HS-27A (cell line): ENCODE results near the gene EIF3I.

Experiments
- DNase-seq: peaks from one replicate; pipeline ENCODE4 v3.0.0-alpha.2; 2012; ENCODE audit warnings: low read depth, missing footprints

Gene EIF3I

DNA sequence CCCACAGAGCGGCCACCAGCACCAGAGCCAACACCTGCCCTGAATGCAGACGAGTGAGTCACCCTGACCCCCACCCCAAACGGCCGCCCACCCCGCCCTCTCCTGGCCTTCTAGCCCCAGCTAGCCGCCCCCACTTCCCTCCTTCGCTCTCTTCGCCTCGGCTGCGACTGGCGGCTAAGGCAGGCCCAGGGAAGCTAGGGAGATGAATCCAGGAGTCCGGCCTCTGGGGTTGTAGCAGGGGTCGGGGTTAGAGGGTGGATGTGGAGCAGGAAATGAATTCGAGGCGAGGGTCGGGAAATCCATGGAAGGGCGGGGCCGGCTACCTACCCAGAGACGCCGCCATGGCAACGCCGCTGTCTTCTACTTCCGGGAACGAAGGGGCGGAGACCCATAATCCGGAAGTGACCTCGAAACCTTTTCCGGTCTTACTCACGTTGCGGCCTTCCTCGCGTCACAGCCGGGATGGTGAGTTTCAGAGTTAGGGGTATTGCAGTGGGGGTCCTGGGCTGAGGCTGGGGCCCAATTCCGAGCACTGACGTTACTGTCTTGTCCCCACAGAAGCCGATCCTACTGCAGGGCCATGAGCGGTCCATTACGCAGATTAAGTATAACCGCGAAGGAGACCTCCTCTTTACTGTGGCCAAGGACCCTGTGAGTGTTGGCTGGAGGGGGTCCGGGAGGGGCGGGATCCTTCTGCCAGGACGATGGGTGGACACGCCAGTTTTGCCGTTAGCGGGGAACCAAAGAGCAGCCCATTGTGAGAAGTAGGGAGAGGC, at the start of gene EIF3I, which contains the start of gene TMEM234:
TSS of gene EIF3I (plus strand) at position 428 of the 776 bp plus-strand sequence. CDS start at position 463, 35 bp downstream.
TSS of gene TMEM234 (minus strand) at position 374 of the 776 bp plus-strand sequence. CDS start at position 343, 31 bp downstream.
- DNase-seq: peak; percentile 77

- no peak for DNase-seq
Observed at GRCh38 chr1:32172621-32173245, 49.5 kb upstream of the EIF3I start.

GRCh38 chr1:32178380-32179192, 43.6 kb upstream of the EIF3I start:
- no peak for DNase-seq

- DNase-seq: no peak
Observed at GRCh38 chr1:32179193-32179442, 43.1 kb upstream of the EIF3I start.

GRCh38 chr1:32179443-32180185, 42.6 kb upstream of the EIF3I start, which contains the start of gene TXLNA:
Gene TXLNA, plus strand, starts transcription at chr1:32179675. Its CDS starts 671 bp downstream, at chr1:32180346.
- DNase-seq: peak; percentile 88

DNA sequence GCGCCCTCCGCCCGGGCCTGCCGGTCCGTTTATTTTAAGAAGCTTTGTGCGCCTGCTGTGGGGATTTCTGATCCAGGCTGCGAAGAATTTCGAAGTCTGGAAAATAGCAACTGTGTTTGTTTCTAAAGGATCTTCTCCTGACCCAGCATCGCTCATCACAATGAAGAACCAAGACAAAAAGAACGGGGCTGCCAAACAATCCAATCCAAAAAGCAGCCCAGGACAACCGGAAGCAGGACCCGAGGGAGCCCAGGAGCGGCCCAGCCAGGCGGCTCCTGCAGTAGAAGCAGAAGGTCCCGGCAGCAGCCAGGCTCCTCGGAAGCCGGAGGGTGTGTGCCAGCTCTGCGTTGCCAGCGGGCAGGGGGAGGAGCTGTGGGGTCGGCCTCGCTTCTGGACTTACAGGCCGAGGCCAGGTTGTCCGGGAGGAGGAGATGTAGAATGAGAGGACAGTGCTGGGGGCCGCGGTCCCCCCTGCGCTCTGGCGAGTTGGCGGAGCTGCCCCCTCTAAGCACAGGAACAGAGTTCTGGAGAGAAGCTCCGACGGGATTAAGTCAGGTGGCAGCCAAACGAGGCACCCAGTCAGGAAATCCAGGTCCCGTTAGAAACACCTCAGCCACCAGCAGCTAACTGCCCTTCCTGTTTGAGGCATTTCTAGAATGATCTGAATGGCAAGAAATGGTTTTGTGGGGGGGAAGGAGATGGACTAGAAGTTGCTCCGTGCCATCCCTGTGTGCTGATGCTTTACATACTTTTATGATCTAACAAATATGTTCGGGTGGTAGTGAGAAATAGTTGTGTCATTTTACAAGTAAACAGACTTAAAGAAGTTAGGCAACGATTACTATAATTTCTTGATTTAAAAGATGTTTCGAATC, 41.8 kb upstream of the EIF3I start:
- DNase-seq: no peak

DNA sequence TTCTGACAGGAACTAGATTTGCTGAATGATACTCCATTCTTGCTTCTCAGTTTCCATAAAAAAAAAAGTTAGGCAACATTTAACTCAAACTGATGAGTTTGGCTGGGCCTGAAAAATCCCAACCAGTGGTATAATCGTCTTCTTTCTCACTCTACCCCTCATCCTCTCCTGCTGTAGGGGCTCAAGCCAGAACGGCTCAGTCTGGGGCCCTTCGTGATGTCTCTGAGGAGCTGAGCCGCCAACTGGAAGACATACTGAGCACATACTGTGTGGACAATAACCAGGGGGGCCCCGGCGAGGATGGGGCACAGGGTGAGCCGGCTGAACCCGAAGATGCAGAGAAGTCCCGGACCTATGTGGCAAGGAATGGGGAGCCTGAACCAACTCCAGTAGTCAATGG, 41.1 kb upstream of the EIF3I start:
- DNase-seq: no peak

- DNase-seq: no peak
Observed at GRCh38 chr1:32181563-32181962, 40.6 kb upstream of the EIF3I start.

DNA sequence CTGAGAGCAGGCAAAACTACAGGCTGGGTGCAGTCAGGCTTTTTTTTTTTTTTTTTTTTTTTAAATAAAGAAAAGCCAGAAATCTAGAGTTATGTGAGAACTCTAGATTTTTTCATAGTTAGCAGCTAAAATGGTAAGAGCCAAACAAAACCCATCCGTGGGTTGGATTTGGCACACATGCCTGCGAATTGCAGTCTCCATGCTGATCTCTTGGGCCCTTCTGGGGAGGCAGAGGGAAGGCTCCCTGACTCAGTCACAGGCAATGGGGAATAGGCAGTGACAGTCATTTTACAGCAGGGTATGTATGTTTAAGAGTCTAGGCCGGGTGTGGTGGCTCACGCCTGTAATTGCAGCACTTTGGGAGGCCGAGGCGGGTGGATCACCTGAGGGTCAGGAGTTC, 40.1 kb upstream of the EIF3I start:
- no peak for DNase-seq

- DNase-seq: no peak
Observed at GRCh38 chr1:32184650-32185049, 37.6 kb upstream of the EIF3I start.

DNA sequence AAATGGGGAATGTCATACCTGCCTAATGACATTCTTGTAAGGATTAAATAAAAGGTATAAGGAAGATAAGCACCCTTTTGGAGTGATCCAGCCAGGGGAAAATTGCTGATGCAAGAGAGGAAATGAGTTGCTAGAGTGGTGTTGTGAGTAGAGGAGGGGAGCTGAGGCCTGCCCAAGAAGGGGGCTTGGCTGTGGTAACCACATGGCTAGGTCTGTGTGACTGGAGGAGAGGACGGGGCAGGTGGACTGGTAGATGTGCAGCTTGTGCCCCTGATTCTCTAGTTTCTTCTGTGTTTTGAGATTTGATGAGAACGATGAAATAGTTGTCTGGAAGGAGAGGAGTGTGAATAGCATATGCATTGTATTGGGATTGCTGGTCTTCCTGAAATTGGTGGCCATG, 36.1 kb upstream of the EIF3I start:
- DNase-seq: no peak

DNA sequence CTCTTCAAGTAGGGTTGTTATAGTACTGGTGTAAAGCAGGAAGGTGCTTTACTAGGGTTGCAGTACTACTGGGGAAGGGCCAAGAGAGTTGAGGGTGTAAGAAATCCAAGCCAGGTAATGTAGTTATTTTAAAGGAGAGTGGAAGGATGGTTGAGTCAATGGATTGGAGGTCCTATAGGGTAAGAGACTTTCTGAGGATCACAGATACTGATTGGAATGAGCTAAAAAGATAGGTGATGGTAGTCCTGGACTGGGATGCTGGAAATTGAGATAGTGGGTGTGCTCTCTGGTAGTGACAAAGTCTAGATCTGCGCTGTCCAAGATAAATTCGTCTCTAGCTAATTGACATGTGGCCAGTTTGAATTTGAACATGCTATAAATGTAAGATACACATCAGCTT, 35.7 kb upstream of the EIF3I start:
- no peak for DNase-seq

GRCh38 chr1:32187850-32188249, 34.4 kb upstream of the EIF3I start:
- DNase-seq: no peak

GRCh38 chr1:32192220-32192948, 29.8 kb upstream of the EIF3I start:
- DNase-seq: no peak

- DNase-seq: no peak
Observed at GRCh38 chr1:32194984-32195383, 27.2 kb upstream of the EIF3I start.

- DNase-seq: no peak
Observed at GRCh38 chr1:32195531-32195930, 26.7 kb upstream of the EIF3I start.

GRCh38 chr1:32195972-32196823, 26.0 kb upstream of the EIF3I start:
- DNase-seq: no peak

GRCh38 chr1:32197074-32197473, 25.1 kb upstream of the EIF3I start:
- no peak for DNase-seq

- no peak for DNase-seq
Observed at GRCh38 chr1:32197837-32198236, 24.4 kb upstream of the EIF3I start.
